Parietal lobe (tissue), 2 donors: ENCODE measurements around the gene XYLB. TPM values are rescaled to one million over a fixed set of nuclear protein-coding genes. Genes with fewer than 3 reads are reported as not detected.

ENCODE experiments used
- small RNA-seq: library from RNA; depleted of rRNA; stranded (forward); fragments of <200 nt; gene quantifications from one replicate; pipeline ENCODE3, GENCODE V24; 2014; ENCODE audit warnings: low replicate concordance
- total RNA-seq: library from RNA; depleted of rRNA; stranded (reverse); fragments of >200 nt; gene quantifications from one replicate; pipeline ENCODE4 v1.2.3, GENCODE V29; 2014

The XYLB gene
- total RNA-seq, result 10.3 TPM

DNA sequence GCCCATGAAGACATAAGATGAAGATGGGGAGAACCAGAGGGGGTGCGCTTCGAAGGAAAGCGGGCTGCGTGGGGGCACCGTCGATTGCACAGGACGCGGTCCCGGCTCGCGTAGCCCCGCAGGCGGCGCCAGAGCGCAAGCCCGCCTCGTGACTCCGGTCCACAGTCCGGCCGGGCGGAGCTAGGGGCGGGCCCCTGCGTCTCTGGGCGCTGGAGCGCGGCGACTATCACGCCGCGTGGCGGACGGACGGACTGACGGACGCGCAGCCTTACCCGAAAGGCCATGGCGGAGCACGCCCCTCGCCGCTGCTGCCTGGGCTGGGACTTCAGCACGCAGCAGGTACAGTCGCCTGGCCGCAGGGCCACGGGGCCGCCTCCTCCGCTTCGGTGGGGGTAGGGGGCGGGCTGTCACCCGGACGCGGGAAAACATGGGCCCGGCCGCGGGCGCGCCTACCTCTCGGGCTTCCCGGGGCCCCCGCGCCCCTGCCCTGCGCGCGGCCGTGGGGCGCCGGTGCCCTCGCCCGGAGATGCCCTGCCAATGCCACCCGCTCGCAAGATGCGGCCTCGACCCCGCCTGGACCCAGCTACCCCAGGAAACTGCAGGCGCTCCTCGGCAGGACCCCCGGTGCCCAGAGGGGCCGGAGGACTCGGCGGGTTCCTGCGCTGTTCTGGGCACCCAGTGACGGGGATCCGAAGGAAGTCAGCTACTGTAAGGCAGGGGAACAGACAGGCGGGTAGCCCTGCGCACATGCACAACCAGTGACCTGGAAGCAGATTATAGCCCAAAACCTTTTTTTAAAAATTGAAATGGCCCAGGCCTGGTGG lies at the start of gene XYLB:
TSS of gene XYLB (plus strand) at position 199 of the 824 bp plus-strand sequence. CDS start at position 283, 84 bp downstream.

GRCh38 chr3:38453075-38453912 lies 106.7 kb downstream of the XYLB start, which contains the start of gene ACVR2B:
Gene ACVR2B (plus strand): TSS chr3:38453890. CDS start chr3:38454323, 433 bp downstream.

Small RNAs within 50 kb of the gene (small RNA-seq; reads per million reads assigned to genes)
- gene RNU6-235P, result not detected

Other genes starting within 250 kb of the XYLB start
- 40.7 TPM for gene ACAA1, start 209.7 kb upstream of the XYLB start, total RNA-seq
- 7.5 TPM for gene MYD88, start 208.1 kb upstream of the XYLB start, total RNA-seq
- 57.0 TPM for gene OXSR1, start 181.2 kb upstream of the XYLB start, total RNA-seq
- gene SLC22A13, start 81.0 kb upstream of the XYLB start, total RNA-seq, result 1.3 TPM
- 1.3 TPM for gene SLC22A14, start 64.5 kb upstream of the XYLB start, total RNA-seq
- gene ACVR2B, start 107.1 kb downstream of the XYLB start, total RNA-seq, result 61.0 TPM
- 31.9 TPM for gene EXOG, start 149.6 kb downstream of the XYLB start, total RNA-seq